ENCODE results near the gene ADK.

ADK gene

DNA sequence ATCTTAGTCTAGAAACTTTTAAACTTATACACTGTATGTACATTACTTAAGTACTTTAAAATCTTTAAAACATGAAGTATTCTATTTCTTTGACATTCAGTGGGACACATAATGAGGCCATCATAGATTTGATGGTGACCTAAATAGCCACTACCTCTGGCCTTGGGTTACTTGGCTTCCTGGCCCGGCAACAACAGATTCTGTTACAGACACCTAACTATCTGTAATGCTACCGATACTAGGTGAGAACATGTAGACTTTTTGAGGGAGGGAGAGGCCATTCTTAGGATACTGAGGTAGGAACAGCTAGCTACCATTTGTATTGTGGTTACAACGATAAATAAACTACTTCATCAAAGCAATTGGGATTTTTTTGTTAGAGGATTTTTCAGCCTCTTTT is 520.7 kb downstream of the ADK start:
- TF ChIP-seq, protein P1, sequence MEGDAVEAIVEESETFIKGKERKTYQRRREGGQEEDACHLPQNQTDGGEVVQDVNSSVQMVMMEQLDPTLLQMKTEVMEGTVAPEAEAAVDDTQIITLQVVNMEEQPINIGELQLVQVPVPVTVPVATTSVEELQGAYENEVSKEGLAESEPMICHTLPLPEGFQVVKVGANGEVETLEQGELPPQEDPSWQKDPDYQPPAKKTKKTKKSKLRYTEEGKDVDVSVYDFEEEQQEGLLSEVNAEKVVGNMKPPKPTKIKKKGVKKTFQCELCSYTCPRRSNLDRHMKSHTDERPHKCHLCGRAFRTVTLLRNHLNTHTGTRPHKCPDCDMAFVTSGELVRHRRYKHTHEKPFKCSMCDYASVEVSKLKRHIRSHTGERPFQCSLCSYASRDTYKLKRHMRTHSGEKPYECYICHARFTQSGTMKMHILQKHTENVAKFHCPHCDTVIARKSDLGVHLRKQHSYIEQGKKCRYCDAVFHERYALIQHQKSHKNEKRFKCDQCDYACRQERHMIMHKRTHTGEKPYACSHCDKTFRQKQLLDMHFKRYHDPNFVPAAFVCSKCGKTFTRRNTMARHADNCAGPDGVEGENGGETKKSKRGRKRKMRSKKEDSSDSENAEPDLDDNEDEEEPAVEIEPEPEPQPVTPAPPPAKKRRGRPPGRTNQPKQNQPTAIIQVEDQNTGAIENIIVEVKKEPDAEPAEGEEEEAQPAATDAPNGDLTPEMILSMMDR (IDR thresholded peaks at IDR 0.05; ENCODE audit: insufficient read depth, low read length, missing control alignments) = no peak
- no peak for DNase-seq (ENCODE audit: low read depth, low spot score)
- ChIA-PET POLR2A (no interaction called here), CTCF (no interaction called here)
- H3K4me3 ChIP-seq (ENCODE audit: low read depth, low read length) = no peak overlapping the region

DNA sequence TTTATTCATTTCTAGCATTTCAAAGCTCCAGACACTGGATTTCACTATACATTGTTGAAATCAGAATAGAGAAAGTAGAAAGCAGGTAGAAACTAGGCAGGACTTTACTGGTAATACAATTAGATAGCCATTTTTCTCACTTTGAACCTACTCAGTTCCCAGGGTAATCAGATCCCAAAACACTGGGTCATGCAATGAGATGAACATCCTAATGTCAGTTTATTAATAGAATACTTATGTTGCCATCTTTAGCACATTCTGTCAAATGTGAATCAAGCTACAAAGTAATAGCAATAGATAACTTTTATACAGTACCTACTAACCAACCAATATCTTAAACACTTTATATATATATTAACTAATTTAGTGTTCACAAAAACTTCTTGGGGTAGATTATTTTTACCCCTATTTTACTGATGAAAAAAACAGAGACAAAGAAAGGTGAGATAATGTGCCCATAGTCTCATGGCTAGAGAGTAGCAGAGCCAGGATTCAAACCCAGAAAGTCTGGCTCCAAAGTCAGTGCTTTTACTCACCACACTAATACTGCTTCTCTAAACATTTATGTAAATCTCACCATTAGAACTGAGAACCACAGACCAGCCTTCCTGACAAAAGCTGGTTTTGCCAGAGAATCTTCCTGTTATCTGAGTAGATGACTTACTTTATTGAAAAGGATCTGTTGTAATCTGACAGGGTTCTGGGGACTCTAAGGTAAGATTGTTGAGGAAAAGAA is 521.6 kb downstream of the ADK start:
- TF ChIP-seq, protein P1 (IDR thresholded peaks at IDR 0.05; ENCODE audit: insufficient read depth, low read length, missing control alignments) = no peak
- POLR2A ChIA-PET = no interaction called here
- H3K4me3 ChIP-seq (ENCODE audit: low read depth, low read length) = no peak overlapping the region
- DNase-seq (ENCODE audit: low read depth, low spot score) = no peak
- CTCF ChIA-PET = interaction anchor here (1.1 kb wide), 1 partner anchor 10 kb away, joined by 6 read pairs; no protein-coding TSS in a partner anchor

DNA sequence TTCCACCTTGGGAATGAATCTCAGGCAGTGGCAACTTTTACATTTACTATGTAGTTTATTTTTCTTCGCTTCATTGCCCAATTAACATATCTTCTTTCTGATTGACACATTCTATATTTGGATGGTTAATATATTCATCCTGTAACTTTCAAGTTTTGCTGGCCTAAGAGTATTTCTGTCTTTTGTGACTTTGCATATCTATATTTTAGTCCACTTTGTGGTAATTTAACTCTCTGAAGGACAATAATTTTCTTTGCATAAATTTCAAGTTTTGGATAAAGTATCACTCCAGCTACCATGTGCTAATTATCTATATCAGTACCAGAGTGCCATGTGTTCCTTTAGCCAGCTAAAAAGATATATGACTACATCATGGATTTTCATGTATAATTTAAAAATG is 523.9 kb downstream of the ADK start:
- DNase-seq (ENCODE audit: low read depth, low spot score) = no peak
- H3K4me3 ChIP-seq (ENCODE audit: low read depth, low read length) = no peak overlapping the region
- TF ChIP-seq, protein P1 (IDR thresholded peaks at IDR 0.05; ENCODE audit: insufficient read depth, low read length, missing control alignments) = no peak
- ChIA-PET CTCF (no interaction called here), POLR2A (no interaction called here)

DNA sequence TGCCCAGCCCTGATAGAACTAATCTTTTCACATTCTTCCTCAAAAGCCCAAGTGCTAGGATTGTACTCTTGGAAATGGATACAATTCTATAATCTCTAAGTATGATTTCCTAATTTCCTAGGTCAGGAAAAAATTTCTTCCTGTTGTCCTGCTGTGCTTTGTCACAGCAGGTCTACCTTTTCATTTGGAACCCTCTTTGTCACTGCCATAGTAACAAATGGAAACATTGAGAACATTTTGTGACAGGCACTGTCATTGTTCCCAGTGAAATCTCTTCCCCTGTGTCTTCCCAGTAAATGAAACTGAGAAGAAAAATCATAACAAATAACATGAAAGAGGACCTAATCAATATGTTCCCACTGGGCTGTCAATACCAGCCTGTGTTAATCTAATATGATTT is 524.5 kb downstream of the ADK start:
- no peak overlapping the region for H3K4me3 ChIP-seq (ENCODE audit: low read depth, low read length)
- CTCF ChIA-PET = no interaction called here
- POLR2A ChIA-PET = no interaction called here
- no peak for DNase-seq (ENCODE audit: low read depth, low spot score)
- TF ChIP-seq, protein P1 (IDR thresholded peaks at IDR 0.05; ENCODE audit: insufficient read depth, low read length, missing control alignments) = no peak

DNA sequence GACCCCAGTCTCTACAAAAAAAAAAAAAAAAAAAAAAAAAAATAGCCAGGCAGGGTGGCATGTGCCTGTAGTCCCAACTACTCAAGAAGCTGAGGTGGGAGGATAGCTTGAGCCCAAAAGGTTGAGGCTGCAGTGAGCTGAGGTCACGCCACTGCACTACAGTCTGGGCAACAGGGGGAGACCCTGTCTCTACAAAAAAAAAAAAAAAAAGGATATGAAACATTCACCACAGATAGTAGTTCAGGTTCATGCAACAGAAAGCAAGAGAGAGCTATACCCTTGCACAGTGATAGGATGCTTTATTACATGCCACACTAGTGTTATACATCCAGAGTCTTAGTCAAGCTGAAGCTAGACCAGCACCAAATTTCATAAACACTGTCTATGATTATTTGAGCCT is 526.9 kb downstream of the ADK start:
- ChIA-PET POLR2A (no interaction called here), CTCF (no interaction called here)
- TF ChIP-seq, protein P1 (IDR thresholded peaks at IDR 0.05; ENCODE audit: insufficient read depth, low read length, missing control alignments) = no peak
- DNase-seq (ENCODE audit: low read depth, low spot score) = no peak
- H3K4me3 ChIP-seq (ENCODE audit: low read depth, low read length) = no peak overlapping the region

DNA sequence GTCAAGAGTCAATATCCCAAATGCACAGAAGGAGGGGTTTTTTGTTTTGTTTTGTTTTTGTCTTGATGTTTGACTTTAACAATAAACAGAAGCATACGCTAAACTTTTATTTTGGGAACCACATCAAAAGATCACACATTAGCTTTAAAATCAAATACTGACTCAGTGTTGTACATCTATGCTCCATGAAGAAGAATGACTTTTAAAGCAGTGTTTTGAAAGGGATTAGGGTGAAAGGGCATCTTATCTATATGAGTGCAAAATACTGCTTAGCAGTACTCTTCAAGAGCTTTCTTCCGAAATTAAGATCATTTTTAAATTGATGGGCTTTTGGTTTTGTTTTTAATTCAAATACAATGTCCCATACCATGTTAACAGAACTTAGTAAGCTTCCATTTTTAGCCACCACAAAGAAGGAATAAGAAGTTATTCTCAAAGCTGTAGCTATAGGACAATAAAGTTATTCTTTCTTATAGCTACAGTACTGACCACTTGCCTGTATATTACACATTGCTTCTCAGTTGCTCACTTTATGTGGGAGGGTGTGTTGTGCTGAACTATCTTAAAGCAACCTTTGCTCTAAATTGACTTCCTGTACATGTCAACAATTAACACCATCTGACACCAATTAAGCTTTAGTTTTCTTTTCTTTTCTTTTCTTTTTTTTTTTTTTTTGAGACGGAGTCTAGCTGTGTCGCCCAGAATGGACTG is 531.1 kb downstream of the ADK start:
- CTCF ChIA-PET = interaction anchor here (0.8 to 1.3 kb wide), 3 partner anchors 12 to 419 kb away, joined by 3 read pairs; no protein-coding TSS in a partner anchor
- no peak for DNase-seq (ENCODE audit: low read depth, low spot score)
- TF ChIP-seq, protein P1 (IDR thresholded peaks at IDR 0.05; ENCODE audit: insufficient read depth, low read length, missing control alignments) = no peak
- POLR2A ChIA-PET = no interaction called here
- H3K4me3 ChIP-seq (ENCODE audit: low read depth, low read length) = no peak overlapping the region
